Fibroblast of villous mesenchyme (primary cell): ENCODE results near the gene SPATA13. TPM values are rescaled to one million over a fixed set of nuclear protein-coding genes. Genes with fewer than 3 reads are reported as not detected.

ENCODE experiments used
- DNase-seq: peaks from one replicate; pipeline ENCODE4 v3.0.0-alpha.2; 2010; ENCODE audit warnings: low read depth
- H3K4me3 ChIP-seq: 2 replicates; pipeline ENCODE4 v1.5.1; 2011; ENCODE audit warnings: low read depth, mild to moderate bottlenecking, low read length
- total RNA-seq: library from RNA; depleted of rRNA; stranded (reverse); fragments of >200 nt; gene quantifications from 2 replicates; pipeline ENCODE4 v1.2.3, GENCODE V29; 2012
- TF ChIP-seq, protein P1 (sequence below): IDR thresholded peaks from 2 replicates; pipeline ENCODE4 v1.5.1; 2012; ENCODE audit warnings: low read depth, mild to moderate bottlenecking, low read length; ENCODE audit not compliant: insufficient read depth

SPATA13 gene
- total RNA-seq, 1 donor = 19.9 TPM

DNA sequence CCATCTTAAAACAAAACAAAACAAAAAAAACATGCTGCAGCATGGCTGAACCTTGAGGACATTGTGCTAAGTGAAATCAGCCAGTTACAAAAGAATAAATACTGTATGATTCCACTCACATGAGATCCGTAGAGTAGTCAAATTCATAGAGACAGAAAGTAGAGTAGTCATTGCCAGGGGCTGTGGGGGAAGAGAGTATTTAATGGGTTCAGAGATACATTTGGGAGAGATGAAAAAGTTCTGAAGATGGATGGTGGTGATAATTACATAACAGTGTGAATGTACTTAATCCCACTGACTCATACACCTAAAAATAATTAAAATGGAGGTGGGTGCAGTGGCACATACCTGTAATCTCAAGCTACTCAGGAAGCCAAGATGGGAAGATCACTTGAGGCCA, 76.8 kb downstream of the SPATA13 start:
- TF ChIP-seq, protein P1, sequence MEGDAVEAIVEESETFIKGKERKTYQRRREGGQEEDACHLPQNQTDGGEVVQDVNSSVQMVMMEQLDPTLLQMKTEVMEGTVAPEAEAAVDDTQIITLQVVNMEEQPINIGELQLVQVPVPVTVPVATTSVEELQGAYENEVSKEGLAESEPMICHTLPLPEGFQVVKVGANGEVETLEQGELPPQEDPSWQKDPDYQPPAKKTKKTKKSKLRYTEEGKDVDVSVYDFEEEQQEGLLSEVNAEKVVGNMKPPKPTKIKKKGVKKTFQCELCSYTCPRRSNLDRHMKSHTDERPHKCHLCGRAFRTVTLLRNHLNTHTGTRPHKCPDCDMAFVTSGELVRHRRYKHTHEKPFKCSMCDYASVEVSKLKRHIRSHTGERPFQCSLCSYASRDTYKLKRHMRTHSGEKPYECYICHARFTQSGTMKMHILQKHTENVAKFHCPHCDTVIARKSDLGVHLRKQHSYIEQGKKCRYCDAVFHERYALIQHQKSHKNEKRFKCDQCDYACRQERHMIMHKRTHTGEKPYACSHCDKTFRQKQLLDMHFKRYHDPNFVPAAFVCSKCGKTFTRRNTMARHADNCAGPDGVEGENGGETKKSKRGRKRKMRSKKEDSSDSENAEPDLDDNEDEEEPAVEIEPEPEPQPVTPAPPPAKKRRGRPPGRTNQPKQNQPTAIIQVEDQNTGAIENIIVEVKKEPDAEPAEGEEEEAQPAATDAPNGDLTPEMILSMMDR = no peak
- DNase-seq = no peak
- no peak overlapping the region for H3K4me3 ChIP-seq

DNA sequence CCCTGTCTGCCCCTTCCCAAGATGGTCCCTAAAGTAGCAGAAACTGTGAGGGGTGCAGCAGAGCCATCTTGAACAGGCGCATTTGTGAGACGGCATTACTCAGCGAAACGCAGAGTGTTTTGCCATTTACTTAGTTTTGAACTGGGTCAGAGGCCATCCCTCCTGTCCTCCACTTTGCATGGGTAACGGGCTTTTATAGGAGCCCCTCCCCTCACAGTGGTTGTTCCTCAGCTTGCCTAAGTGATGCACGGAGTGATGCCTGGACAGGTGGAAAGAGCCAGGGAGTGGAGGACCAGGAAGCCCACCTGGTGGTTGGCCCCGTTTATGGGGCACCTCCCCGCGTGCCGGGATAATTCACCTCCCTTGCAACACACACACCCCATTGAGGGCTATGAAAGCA, 80.8 kb downstream of the SPATA13 start:
- H3K4me3 ChIP-seq = no peak overlapping the region
- DNase-seq = no peak
- TF ChIP-seq, protein P1 = no peak

DNA sequence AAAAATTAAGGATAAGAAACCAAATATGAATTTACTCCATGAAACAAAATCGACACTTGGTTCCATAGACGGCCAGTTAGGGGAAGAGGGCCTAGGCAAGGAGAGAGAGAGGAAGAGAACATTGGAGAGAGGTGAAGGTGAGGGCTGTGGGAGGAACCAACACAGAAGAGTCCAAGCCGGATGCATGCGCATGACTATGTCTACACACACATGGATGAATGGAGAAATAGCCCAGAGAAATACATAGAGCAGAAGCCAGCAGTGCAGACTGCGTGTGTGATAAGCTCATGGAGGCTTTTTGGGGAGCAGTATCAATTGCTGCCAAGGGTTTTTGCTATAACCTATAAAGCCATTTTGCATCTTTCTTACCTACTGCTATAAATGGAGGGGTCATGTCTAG, 81.6 kb downstream of the SPATA13 start:
- TF ChIP-seq, protein P1 = no peak
- no peak for DNase-seq

DNA sequence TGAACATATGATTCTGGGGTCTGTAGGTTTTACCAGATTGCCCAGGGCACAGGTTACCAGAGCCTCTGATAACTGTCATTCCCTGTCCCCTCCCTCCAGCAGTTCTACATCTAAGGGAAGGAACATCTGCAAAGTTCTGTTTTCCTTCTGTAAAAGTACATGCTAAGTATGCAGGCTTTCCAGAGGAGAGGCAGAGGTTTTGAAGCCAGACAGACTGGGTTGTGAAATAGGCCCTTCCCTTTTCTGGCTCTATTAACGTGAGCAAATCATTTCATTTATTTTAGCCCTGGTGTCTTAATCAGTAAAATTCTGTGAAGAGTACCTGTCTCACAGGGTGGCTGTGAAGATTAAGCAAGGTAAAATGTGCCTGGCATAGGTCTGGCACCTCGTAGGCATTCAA, 82.8 kb downstream of the SPATA13 start:
- peak; percentile 24 for DNase-seq
- H3K4me3 ChIP-seq = no peak overlapping the region
- TF ChIP-seq, protein P1 = no peak

More for the DNA sequence above, 81.6 kb downstream of the SPATA13 start:
- no peak overlapping the region for H3K4me3 ChIP-seq

DNA sequence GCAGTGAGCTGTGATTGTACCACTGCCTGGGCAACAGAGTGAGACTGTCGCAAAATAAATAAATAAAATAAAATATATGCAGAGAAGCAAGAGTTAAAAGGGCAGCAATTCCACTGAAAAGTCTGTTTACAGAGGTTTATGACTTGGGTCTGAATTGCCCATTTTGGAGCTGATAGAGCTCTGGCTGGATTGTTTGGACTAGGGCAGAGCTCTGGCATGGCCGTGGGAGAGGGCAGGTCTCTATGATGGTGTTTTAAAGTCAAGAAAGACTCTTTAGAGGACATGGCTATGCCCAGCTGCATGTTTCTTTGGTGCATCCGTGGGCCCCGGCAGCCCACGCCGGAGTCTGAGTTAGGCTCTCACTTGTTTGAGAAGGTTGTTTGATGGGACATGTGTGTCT, 84.3 kb downstream of the SPATA13 start:
- no peak for DNase-seq
- TF ChIP-seq, protein P1 = no peak
- no peak overlapping the region for H3K4me3 ChIP-seq

DNA sequence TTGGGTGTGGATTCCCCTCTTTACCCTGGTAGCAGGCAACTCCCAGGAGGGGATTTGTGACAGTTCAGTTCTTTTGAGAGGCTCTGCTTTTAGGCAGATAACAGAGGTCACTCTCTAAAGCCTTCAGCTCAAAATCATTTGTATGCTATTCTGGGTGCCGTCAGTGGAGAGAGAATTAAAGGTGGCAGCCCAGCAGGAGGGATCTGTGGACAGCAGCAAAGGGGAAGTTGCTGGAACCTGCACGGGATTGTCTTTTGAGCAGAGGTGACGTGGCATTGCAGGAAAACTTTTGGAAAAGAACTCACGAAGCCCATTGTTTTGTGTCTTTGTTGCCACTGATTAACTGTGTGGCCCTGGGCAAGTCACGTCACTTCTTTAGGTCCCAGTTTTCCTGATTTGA, 86.5 kb downstream of the SPATA13 start:
- TF ChIP-seq, protein P1 = no peak
- no peak for DNase-seq
- H3K4me3 ChIP-seq = no peak overlapping the region

DNA sequence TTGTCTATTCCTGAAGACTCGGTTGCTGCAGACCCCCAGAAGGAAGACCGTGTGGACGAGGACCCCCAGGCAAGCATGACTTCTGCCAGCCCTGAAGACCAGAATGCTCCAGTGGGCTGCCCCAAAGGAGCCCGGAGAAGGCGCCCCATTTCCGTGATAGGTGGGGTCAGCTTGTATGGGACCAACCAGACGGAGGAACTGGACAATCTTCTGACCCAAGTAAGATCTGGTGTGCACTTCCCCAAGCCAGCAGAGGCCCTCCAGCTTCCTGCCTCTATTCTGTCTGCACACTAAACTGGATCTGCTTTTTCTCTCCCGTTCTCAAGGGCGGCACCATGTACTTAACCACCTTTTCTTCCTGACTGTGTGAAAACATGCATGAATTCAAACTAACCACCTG, 89.1 kb downstream of the SPATA13 start:
- H3K4me3 ChIP-seq = no peak overlapping the region
- TF ChIP-seq, protein P1 = no peak
- no peak for DNase-seq
